GM21515 (cell line): ENCODE measurements around the gene TPI1.
"Not testable (repeated sequence)": the region's sequence is repeated elsewhere in the genome, so short reads cannot be mapped to it uniquely, and the experiment has no call there.

Experiments used
- ATAC-seq: cut with Tn5 transposase; IDR thresholded peaks from one replicate; pipeline ENCODE4 v1.9.1; 2021; ENCODE audit not compliant: unreplicated experiment

TPI1 gene

GRCh38 chr12:6868211-6869048, 1.1 kb downstream of the TPI1 start:
- ATAC-seq = no peak

- ATAC-seq = no peak
Measured at GRCh38 chr12:6869049-6870021, 2.0 kb downstream of the TPI1 start.

- not testable (repeated sequence) for ATAC-seq
Measured at GRCh38 chr12:6870304-6870703, 3.0 kb downstream of the TPI1 start.

GRCh38 chr12:6871052-6871957, 4.0 kb downstream of the TPI1 start:
- ATAC-seq = no peak

- peak; percentile 31 for ATAC-seq
Measured at GRCh38 chr12:6872073-6873048, 5.0 kb downstream of the TPI1 start.

- peak; percentile 55 for ATAC-seq
Measured at GRCh38 chr12:6873094-6874014, 6.0 kb downstream of the TPI1 start, which contains the start of gene SPSB2. SPSB2 (minus strand) TSS chr12:6873303; CDS start chr12:6872901, 402 bp downstream.

- not testable (repeated sequence) for ATAC-seq
Measured at GRCh38 chr12:6874015-6874368, 6.7 kb downstream of the TPI1 start.

GRCh38 chr12:6879824-6880223, 12.5 kb downstream of the TPI1 start:
- ATAC-seq = not testable (repeated sequence)

- ATAC-seq = no peak
Measured at GRCh38 chr12:6883252-6883651, 15.9 kb downstream of the TPI1 start.

GRCh38 chr12:6883683-6884082, 16.4 kb downstream of the TPI1 start:
- ATAC-seq = no peak

- no peak for ATAC-seq
Measured at GRCh38 chr12:6884539-6884938, 17.2 kb downstream of the TPI1 start.

GRCh38 chr12:6886206-6886999, 19.1 kb downstream of the TPI1 start:
- ATAC-seq = not testable (repeated sequence)

- no peak for ATAC-seq
Measured at GRCh38 chr12:6887460-6887859, 20.1 kb downstream of the TPI1 start.

GRCh38 chr12:6888360-6888759, 21.0 kb downstream of the TPI1 start:
- no peak for ATAC-seq

GRCh38 chr12:6888794-6889193, 21.5 kb downstream of the TPI1 start:
- ATAC-seq = not testable (repeated sequence)

GRCh38 chr12:6889775-6890573, 22.6 kb downstream of the TPI1 start:
- not testable (repeated sequence) for ATAC-seq
